Astrocyte of the spinal cord (primary cell): ENCODE results near the gene OGT.
"Not testable (repeated sequence)": the region's sequence is repeated elsewhere in the genome, so short reads cannot be mapped to it uniquely, and the experiment has no call there.

ENCODE experiments used
- DNase-seq: peaks from one replicate; pipeline ENCODE4 v3.0.0; 2011; ENCODE audit warnings: low read depth, low spot score
- H3K4me3 ChIP-seq: 2 replicates; pipeline ENCODE4 v1.5.1; 2011; ENCODE audit warnings: low read depth, mild to moderate bottlenecking, low read length, moderate library complexity
- in situ Hi-C: cut with HindIII; loops from 2 replicates; pipeline ENCODE4 v1.10.0; 2017; ENCODE audit warnings: low sequenced_read_pairs
- TF ChIP-seq, protein P1 (sequence below): IDR thresholded peaks from 2 replicates; pipeline ENCODE4 v1.5.1; 2012; ENCODE audit warnings: low read depth, mild to moderate bottlenecking, low read length, inconsistent platforms

The OGT gene

DNA sequence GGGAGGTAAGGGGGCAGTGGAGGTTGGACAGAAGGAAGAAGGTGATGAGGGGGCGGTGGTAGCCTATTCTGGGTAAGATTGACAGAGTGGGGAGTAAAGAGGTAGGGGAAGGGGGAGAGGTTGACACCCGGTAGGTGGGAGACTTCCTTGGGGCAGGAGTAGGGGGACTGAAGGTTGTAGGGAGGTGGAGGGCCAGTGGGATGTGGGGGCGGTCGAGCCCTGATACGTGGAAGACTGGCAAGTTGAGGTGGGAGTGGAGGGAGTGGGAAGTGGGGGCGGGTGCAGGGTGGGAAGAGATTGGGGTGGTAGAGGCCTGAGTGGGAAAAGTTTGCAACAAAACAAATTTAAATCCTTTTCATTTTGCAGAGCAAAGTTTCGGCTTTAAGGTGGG is 47.1 kb downstream of the OGT start:
- H3K4me3 ChIP-seq = no peak overlapping the region
- in situ Hi-C loops = no loop called here
- DNase-seq = no peak
- TF ChIP-seq, protein P1, sequence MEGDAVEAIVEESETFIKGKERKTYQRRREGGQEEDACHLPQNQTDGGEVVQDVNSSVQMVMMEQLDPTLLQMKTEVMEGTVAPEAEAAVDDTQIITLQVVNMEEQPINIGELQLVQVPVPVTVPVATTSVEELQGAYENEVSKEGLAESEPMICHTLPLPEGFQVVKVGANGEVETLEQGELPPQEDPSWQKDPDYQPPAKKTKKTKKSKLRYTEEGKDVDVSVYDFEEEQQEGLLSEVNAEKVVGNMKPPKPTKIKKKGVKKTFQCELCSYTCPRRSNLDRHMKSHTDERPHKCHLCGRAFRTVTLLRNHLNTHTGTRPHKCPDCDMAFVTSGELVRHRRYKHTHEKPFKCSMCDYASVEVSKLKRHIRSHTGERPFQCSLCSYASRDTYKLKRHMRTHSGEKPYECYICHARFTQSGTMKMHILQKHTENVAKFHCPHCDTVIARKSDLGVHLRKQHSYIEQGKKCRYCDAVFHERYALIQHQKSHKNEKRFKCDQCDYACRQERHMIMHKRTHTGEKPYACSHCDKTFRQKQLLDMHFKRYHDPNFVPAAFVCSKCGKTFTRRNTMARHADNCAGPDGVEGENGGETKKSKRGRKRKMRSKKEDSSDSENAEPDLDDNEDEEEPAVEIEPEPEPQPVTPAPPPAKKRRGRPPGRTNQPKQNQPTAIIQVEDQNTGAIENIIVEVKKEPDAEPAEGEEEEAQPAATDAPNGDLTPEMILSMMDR = no peak

DNA sequence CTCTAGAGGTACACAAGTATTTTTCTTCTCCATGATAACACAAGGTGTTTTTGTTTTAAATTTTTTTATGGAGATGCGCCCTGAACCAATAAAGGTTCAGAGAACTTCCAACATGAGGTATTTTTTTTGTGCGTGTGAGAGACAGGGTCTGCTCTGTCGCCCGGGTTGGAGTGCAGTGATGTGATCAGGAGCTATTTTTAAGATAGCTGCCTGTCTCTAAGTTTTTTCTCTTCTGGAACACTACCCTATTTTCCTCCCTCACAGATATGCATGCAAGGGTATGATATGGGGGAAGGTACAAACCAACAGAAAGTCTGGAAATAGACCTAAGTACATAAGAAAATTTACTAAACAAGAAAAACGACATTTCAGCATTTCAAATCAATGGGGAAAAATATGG is 48.3 kb downstream of the OGT start:
- in situ Hi-C loops = no loop called here
- no peak overlapping the region for H3K4me3 ChIP-seq
- TF ChIP-seq, protein P1 = no peak
- DNase-seq = no peak

DNA sequence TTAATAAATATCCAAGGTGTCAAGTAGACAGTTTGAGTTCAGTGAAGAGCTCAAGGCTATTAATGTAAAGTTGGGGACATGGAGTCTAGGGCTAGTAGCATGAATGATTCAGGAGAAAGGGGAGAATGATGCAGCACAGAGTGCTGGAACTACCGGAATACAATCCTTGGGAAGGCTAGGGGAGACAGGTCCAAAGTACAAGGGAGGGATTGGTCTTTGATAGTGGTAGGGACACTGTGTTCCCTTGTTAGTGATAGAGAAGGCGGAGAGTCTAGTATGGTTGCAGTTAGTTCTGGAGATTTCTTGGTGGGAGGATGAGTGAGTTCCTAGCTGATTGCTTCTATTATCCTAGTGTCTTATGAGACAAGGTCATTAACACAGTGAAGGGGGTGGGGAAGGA is 54.0 kb downstream of the OGT start:
- in situ Hi-C loops = no loop called here
- no peak overlapping the region for H3K4me3 ChIP-seq
- no peak for DNase-seq

DNA sequence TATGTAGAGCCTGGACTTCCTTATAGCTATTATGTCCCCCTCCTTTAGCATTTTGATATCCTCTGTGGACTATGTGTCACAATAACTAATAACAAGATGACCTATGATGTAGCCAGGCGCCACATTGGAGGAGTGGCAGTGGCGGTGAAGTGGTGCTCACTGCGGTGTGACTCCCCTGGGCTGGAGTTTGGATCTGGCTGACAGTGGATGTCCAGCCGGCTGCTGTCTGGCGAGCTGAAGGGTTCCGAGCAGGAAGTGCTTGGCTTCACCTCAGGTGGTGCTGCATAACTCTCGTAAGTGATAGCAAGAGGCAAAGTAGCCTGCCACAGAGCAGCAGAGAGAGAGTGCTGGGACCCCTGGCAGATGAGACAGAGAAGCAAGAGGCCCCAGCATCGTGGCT is 60.3 kb downstream of the OGT start:
- in situ Hi-C loops, DNase-seq, H3K4me3 ChIP-seq: not testable (repeated sequence)

More for the DNA sequence above, 54.0 kb downstream of the OGT start:
- TF ChIP-seq, protein P1 = no peak

DNA sequence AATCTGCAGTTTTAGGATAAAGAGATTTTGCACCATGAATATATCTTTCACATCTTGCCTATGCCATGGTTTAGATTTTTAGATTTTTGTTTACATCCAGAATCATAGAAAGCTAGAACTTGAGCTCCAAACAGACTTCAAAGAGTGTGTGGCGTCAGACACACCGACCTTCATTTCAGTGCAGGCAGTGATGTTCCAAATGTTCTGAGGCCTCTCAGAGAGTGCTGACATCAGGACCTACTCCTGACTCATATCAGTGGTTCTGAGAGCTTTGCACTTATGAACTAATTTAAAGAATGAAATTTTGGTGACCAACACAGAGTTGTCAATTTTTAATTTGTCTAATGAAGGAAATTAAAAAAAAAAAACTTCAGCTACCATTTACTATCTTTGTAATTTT is 67.1 kb downstream of the OGT start:
- no peak for DNase-seq
- in situ Hi-C loops = no loop called here

DNA sequence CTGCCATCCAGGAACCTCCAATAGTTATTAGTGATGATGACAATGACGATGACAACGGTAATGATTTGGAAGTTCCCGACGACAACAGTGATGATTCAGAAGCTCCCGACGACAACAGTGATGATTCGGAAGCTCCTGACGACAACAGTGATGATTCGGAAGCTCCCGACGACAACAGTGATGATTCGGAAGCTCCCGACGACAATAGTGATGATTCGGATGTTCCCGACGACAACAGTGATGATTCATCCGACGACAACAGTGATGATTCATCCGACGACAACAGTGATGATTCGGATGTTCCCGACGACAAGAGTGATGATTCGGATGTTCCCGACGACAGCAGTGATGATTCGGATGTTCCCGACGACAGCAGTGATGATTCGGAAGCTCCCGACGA is 70.7 kb downstream of the OGT start:
- TF ChIP-seq, protein P1 = no peak
- in situ Hi-C loops = no loop called here
- peak; percentile 5 for DNase-seq
- H3K4me3 ChIP-seq = no peak overlapping the region

More for the DNA sequence above, 67.1 kb downstream of the OGT start:
- H3K4me3 ChIP-seq = no peak overlapping the region
- TF ChIP-seq, protein P1 = no peak

DNA sequence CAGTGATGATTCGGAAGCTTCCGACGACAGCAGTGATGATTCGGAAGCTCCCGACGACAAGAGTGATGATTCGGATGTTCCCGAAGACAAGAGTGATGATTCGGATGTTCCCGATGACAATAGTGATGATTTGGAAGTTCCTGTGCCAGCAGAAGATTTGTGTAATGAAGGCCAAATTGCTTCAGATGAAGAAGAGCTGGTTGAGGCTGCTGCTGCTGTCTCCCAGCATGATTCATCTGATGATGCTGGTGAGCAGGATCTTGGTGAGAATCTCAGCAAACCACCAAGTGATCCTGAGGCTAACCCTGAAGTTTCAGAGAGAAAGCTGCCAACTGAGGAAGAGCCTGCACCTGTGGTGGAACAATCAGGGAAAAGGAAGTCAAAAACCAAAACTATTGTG is 71.2 kb downstream of the OGT start:
- in situ Hi-C loops = no loop called here
- DNase-seq = peak; percentile 8
- TF ChIP-seq, protein P1 = no peak
- H3K4me3 ChIP-seq = no peak overlapping the region
